ENCODE measurements around the gene RERE. TPM values are rescaled to one million over a fixed set of nuclear protein-coding genes. Genes with fewer than 3 reads are reported as not detected.

RERE gene
- total and polyA plus RNA-seq, 7 donors, result 19.2 to 148 (median 90.6) TPM

GRCh38 chr1:8389958-8390535 is 427.4 kb downstream of the RERE start:
- Histone ChIP-seq H3K27ac (peak overlapping the region in 2 of 4 donors; percentile 11 to 19), H3K36me3 (peaks cover 0 to 6% (median 3%) of the 10 kb centered on the region in 4 donors), H3K27me3 (no peaks in the 10 kb centered on the region), H3K4me1 (peaks cover 0 to 82% (median 70%) of the 10 kb centered on the region in 4 donors), H3K9me3 (no peaks in the 10 kb centered on the region), H3K4me3 (no peak overlapping the region)
- 88 to 96% methylated on average over 7 of the region's 7 CpGs for WGBS, 2 donors
- DNase-seq, result no peak
- intact Hi-C loops (cut with DNase I), result no loop called here
- TF ChIP-seq POLR2AphosphoS5 (IDR thresholded peaks at IDR 0.05) (no peak), EP300 (IDR thresholded peaks at IDR 0.05) (no peak), POLR2A (IDR thresholded peaks at IDR 0.05) (no peak)
- TF ChIP-seq, protein P1, sequence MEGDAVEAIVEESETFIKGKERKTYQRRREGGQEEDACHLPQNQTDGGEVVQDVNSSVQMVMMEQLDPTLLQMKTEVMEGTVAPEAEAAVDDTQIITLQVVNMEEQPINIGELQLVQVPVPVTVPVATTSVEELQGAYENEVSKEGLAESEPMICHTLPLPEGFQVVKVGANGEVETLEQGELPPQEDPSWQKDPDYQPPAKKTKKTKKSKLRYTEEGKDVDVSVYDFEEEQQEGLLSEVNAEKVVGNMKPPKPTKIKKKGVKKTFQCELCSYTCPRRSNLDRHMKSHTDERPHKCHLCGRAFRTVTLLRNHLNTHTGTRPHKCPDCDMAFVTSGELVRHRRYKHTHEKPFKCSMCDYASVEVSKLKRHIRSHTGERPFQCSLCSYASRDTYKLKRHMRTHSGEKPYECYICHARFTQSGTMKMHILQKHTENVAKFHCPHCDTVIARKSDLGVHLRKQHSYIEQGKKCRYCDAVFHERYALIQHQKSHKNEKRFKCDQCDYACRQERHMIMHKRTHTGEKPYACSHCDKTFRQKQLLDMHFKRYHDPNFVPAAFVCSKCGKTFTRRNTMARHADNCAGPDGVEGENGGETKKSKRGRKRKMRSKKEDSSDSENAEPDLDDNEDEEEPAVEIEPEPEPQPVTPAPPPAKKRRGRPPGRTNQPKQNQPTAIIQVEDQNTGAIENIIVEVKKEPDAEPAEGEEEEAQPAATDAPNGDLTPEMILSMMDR (IDR thresholded peaks at IDR 0.05), result no peak

DNA sequence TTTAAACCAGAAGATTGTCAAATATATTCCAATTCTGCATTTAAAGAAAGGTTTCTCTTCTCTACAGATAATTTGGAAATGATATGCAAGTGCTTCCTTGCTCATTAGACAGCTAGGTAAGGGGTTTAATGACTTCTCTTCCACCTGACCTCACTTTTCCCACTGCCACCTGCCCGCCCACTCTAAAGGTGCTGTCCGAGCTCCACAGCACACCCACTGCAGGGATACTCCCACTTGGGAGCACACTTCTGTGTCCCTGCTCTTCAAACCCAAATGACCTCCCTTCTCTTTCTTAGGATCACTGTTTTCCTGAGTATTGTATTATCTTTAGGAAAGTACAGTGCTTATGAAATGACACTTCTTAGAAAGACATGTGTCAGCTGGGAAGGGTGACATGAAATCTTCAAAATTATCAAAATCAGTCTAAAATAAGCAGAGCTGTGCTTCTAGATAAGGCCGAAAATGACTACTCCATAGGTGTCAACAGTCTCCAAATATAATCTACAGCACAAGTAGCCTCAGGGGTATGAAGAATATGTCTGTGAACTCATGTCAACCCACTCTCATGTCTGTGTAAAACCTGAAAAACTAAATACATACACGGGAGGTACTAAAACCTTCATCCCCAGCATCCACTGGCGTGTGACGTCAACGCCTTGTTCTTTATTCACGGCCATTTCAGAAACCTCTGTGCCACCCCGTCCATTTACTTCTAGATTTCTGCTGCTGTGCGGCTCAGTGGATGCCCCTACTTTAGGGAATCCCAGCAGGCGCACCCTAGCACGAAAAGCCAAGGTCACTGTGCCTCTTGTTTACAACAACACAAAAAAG is 428.5 kb downstream of the RERE start:
- intact Hi-C loops (cut with DNase I), result no loop called here
- 95 to 97% methylated on average over 12 of the region's 12 CpGs for WGBS, 2 donors
- peaks cover 0 to 87% (median 74%) of the 10 kb centered on the region in 4 donors for H3K4me1 ChIP-seq
- DNase-seq, result no peak
- H3K4me3 ChIP-seq, result no peak overlapping the region
- peak overlapping the region in 1 of 4 donors; percentile 11 for H3K27ac ChIP-seq
- no peaks in the 10 kb centered on the region for H3K27me3 ChIP-seq
- peaks cover 0 to 6% (median 3%) of the 10 kb centered on the region in 4 donors for H3K36me3 ChIP-seq
- TF ChIP-seq POLR2AphosphoS5 (IDR thresholded peaks at IDR 0.05), result no peak
- no peak for TF ChIP-seq POLR2A (IDR thresholded peaks at IDR 0.05)
- TF ChIP-seq, protein P1 (IDR thresholded peaks at IDR 0.05), result no peak
- H3K9me3 ChIP-seq, result no peaks in the 10 kb centered on the region

DNA sequence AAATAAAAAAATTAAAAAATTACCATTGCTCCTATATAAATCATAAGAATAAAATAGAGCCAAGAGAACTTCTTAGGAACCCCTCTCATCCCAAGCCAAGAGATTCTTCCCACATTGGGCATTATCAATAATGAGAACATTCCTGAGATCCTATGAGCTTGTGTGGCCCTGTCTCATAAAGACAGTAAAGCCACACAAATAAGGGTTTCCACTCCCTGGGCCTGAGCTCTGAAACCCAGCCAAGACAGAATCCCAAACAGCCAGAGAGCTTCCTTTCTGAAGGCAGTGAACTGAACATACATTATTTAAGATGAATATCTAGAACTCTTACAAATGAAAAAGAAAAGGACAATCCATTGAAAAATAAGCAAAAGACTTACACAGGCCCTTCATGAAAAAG is 431.2 kb downstream of the RERE start:
- peaks cover 0 to 91% (median 77%) of the 10 kb centered on the region in 4 donors for H3K4me1 ChIP-seq
- H3K4me3 ChIP-seq, result no peak overlapping the region
- TF ChIP-seq POLR2AphosphoS5 (IDR thresholded peaks at IDR 0.05), result no peak
- no peak for TF ChIP-seq POLR2A (IDR thresholded peaks at IDR 0.05)
- TF ChIP-seq, protein P1 (IDR thresholded peaks at IDR 0.05), result no peak
- TF ChIP-seq EP300 (IDR thresholded peaks at IDR 0.05), result no peak
- no peak for DNase-seq
- H3K27me3 ChIP-seq, result no peaks in the 10 kb centered on the region
- no peaks in the 10 kb centered on the region for H3K9me3 ChIP-seq
- H3K36me3 ChIP-seq, result peaks cover 0 to 6% (median 3%) of the 10 kb centered on the region in 4 donors
- H3K27ac ChIP-seq, result peak overlapping the region in 2 of 4 donors; percentile 36 to 40
- intact Hi-C loops (cut with DNase I), result no loop called here

GRCh38 chr1:8384577-8384976 is 432.9 kb downstream of the RERE start:
- intact Hi-C loops (cut with DNase I), result no loop called here
- Histone ChIP-seq H3K27me3 (no peaks in the 10 kb centered on the region), H3K4me1 (peaks cover 0 to 91% (median 82%) of the 10 kb centered on the region in 4 donors), H3K9me3 (no peaks in the 10 kb centered on the region), H3K36me3 (peaks cover 0 to 5% (median 2%) of the 10 kb centered on the region in 4 donors), H3K27ac (peak overlapping the region; percentile 12 to 97 (median 59)), H3K4me3 (no peak overlapping the region)
- 59 to 81% methylated on average over 2 of the region's 2 CpGs for WGBS, 2 donors
- DNase-seq, result no peak
- TF ChIP-seq, protein P1 (IDR thresholded peaks at IDR 0.05), result no peak
- TF ChIP-seq EP300 (IDR thresholded peaks at IDR 0.05), result no peak
- no peak for TF ChIP-seq POLR2A (IDR thresholded peaks at IDR 0.05)
- no peak for TF ChIP-seq POLR2AphosphoS5 (IDR thresholded peaks at IDR 0.05)
